IPS-18a (cell line): ENCODE measurements around the gene FHIT.

Experiments
- H3K27ac ChIP-seq: one replicate; pipeline ENCODE4 v1.5.1; 2013; ENCODE audit warnings: low read length
- H3K27me3 ChIP-seq: one replicate; pipeline ENCODE4 v1.6.1; 2013; ENCODE audit warnings: mild to moderate bottlenecking, low read length; ENCODE audit not compliant: control insufficient read depth, insufficient read depth
- H3K36me3 ChIP-seq: one replicate; pipeline ENCODE4 v1.6.1; 2013; ENCODE audit warnings: low read depth, low read length; ENCODE audit not compliant: control insufficient read depth
- H3K4me1 ChIP-seq: one replicate; pipeline ENCODE4 v1.6.1; 2013; ENCODE audit warnings: low read depth, low read length; ENCODE audit not compliant: control insufficient read depth
- H3K4me3 ChIP-seq: one replicate; pipeline ENCODE4 v1.5.1; 2013; ENCODE audit warnings: low read length
- H3K9ac ChIP-seq: one replicate; pipeline ENCODE4 v1.6.1; 2013; ENCODE audit warnings: mild to moderate bottlenecking, low read length, moderate library complexity
- H3K9me3 ChIP-seq: one replicate; pipeline ENCODE4 v1.6.1; 2013; ENCODE audit warnings: low read depth, low read length; ENCODE audit not compliant: control insufficient read depth

FHIT gene

GRCh38 chr3:59818033-59818918 is 1433.0 kb downstream of the FHIT start:
- Histone ChIP-seq H3K4me3 (no peak overlapping the region), H3K27me3 (peaks cover 6% of the 10 kb centered on the region), H3K36me3 (no peaks in the 10 kb centered on the region), H3K27ac (no peak overlapping the region), H3K9ac (no peak overlapping the region), H3K9me3 (no peaks in the 10 kb centered on the region), H3K4me1 (peaks cover 14% of the 10 kb centered on the region)

GRCh38 chr3:59817511-59817910 is 1433.7 kb downstream of the FHIT start:
- H3K9me3 ChIP-seq = no peaks in the 10 kb centered on the region
- H3K9ac ChIP-seq = no peak overlapping the region
- peaks cover 22% of the 10 kb centered on the region for H3K4me1 ChIP-seq
- H3K27ac ChIP-seq = no peak overlapping the region
- no peak overlapping the region for H3K4me3 ChIP-seq
- peaks cover 7% of the 10 kb centered on the region for H3K27me3 ChIP-seq
- H3K36me3 ChIP-seq = no peaks in the 10 kb centered on the region

- H3K36me3 ChIP-seq = no peaks in the 10 kb centered on the region
- no peak overlapping the region for H3K4me3 ChIP-seq
- H3K9me3 ChIP-seq = no peaks in the 10 kb centered on the region
- peaks cover 27% of the 10 kb centered on the region for H3K4me1 ChIP-seq
- H3K27ac ChIP-seq = no peak overlapping the region
- peaks cover 7% of the 10 kb centered on the region for H3K27me3 ChIP-seq
- no peak overlapping the region for H3K9ac ChIP-seq
Measured at GRCh38 chr3:59816312-59816711, 1434.9 kb downstream of the FHIT start.

- peaks cover 7% of the 10 kb centered on the region for H3K27me3 ChIP-seq
- H3K4me3 ChIP-seq = no peak overlapping the region
- H3K4me1 ChIP-seq = peaks cover 25% of the 10 kb centered on the region
- no peak overlapping the region for H3K9ac ChIP-seq
- H3K9me3 ChIP-seq = no peaks in the 10 kb centered on the region
- H3K27ac ChIP-seq = no peak overlapping the region
- no peaks in the 10 kb centered on the region for H3K36me3 ChIP-seq
Measured at GRCh38 chr3:59813148-59813538, 1438.1 kb downstream of the FHIT start.

- Histone ChIP-seq H3K4me1 (peaks cover 19% of the 10 kb centered on the region), H3K27me3 (peaks cover 7% of the 10 kb centered on the region), H3K9ac (no peak overlapping the region), H3K36me3 (no peaks in the 10 kb centered on the region), H3K27ac (no peak overlapping the region), H3K9me3 (no peaks in the 10 kb centered on the region), H3K4me3 (no peak overlapping the region)
Measured at GRCh38 chr3:59812237-59813147, 1438.8 kb downstream of the FHIT start.

GRCh38 chr3:59811160-59811559 is 1440.1 kb downstream of the FHIT start:
- H3K9ac ChIP-seq = no peak overlapping the region
- peaks cover 18% of the 10 kb centered on the region for H3K4me1 ChIP-seq
- peaks cover 7% of the 10 kb centered on the region for H3K27me3 ChIP-seq
- H3K4me3 ChIP-seq = no peak overlapping the region
- no peaks in the 10 kb centered on the region for H3K36me3 ChIP-seq
- no peak overlapping the region for H3K27ac ChIP-seq
- no peaks in the 10 kb centered on the region for H3K9me3 ChIP-seq

- Histone ChIP-seq H3K27me3 (peaks cover 7% of the 10 kb centered on the region), H3K9ac (no peak overlapping the region), H3K4me1 (peaks cover 18% of the 10 kb centered on the region), H3K4me3 (no peak overlapping the region), H3K9me3 (no peaks in the 10 kb centered on the region), H3K36me3 (no peaks in the 10 kb centered on the region), H3K27ac (no peak overlapping the region)
Measured at GRCh38 chr3:59810606-59811005, 1440.6 kb downstream of the FHIT start.

GRCh38 chr3:59809710-59810444 is 1441.4 kb downstream of the FHIT start:
- no peak overlapping the region for H3K9ac ChIP-seq
- no peaks in the 10 kb centered on the region for H3K9me3 ChIP-seq
- H3K36me3 ChIP-seq = no peaks in the 10 kb centered on the region
- no peak overlapping the region for H3K4me3 ChIP-seq
- H3K4me1 ChIP-seq = peaks cover 18% of the 10 kb centered on the region
- no peak overlapping the region for H3K27ac ChIP-seq
- H3K27me3 ChIP-seq = peaks cover 7% of the 10 kb centered on the region

GRCh38 chr3:59809016-59809415 is 1442.2 kb downstream of the FHIT start:
- Histone ChIP-seq H3K9me3 (no peaks in the 10 kb centered on the region), H3K9ac (no peak overlapping the region), H3K4me1 (peaks cover 18% of the 10 kb centered on the region), H3K36me3 (no peaks in the 10 kb centered on the region), H3K27me3 (peaks cover 7% of the 10 kb centered on the region), H3K4me3 (no peak overlapping the region), H3K27ac (no peak overlapping the region)

- Histone ChIP-seq H3K9me3 (no peaks in the 10 kb centered on the region), H3K4me1 (peaks cover 15% of the 10 kb centered on the region), H3K27ac (no peak overlapping the region), H3K36me3 (no peaks in the 10 kb centered on the region), H3K27me3 (peaks cover 3% of the 10 kb centered on the region), H3K4me3 (no peak overlapping the region), H3K9ac (no peak overlapping the region)
Measured at GRCh38 chr3:59808446-59808845, 1442.8 kb downstream of the FHIT start.

GRCh38 chr3:59803268-59803667 is 1448.0 kb downstream of the FHIT start:
- no peak overlapping the region for H3K27ac ChIP-seq
- no peak overlapping the region for H3K4me3 ChIP-seq
- H3K4me1 ChIP-seq = peaks cover 8% of the 10 kb centered on the region
- H3K9me3 ChIP-seq = no peaks in the 10 kb centered on the region
- no peak overlapping the region for H3K9ac ChIP-seq
- no peaks in the 10 kb centered on the region for H3K36me3 ChIP-seq
- no peaks in the 10 kb centered on the region for H3K27me3 ChIP-seq
